GM21619 (cell line): ENCODE results near the gene ZNF446.
"Not testable (repeated sequence)": the region's sequence is repeated elsewhere in the genome, so short reads cannot be mapped to it uniquely, and the experiment has no call there.

Source experiments
- ATAC-seq: cut with Tn5 transposase; IDR thresholded peaks from one replicate; pipeline ENCODE4 v1.9.1; 2021; ENCODE audit not compliant: unreplicated experiment

The ZNF446 gene

DNA sequence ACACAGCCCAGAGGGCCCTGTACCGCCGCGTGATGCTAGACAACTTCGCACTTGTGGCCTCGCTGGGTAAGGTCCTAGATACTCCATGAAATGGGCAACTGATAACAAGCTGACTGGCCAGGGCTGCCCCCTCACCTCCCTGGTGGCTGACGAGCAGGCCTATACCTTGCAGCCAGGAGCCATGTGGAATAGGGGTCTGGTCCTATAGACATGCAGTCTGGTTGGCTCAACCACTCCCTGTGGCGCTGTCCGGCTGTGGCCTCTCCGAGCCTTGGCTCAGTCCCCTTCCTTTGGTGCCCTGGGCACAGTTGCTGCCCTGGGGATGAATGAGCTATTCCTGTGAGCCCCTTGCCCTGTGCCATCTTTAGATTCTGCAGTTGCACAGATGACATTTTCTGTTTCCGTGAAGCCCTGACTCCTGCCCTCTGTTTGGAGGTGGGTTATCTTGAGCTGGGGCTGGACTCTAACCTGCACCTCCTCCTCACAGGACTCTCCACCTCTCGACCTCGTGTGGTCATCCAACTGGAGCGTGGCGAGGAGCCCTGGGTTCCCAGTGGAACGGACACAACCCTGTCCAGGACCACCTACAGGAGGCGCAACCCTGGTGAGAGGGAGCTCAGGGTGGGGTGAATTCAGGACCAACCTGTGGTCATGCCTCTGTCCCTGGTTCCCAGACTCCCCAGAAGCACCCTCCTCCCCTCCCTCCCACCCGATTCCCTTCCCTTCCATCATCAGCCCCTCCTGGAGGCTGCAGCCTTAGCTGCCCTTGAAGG, 6.7 kb upstream of the ZNF446 start:
- no peak for ATAC-seq

DNA sequence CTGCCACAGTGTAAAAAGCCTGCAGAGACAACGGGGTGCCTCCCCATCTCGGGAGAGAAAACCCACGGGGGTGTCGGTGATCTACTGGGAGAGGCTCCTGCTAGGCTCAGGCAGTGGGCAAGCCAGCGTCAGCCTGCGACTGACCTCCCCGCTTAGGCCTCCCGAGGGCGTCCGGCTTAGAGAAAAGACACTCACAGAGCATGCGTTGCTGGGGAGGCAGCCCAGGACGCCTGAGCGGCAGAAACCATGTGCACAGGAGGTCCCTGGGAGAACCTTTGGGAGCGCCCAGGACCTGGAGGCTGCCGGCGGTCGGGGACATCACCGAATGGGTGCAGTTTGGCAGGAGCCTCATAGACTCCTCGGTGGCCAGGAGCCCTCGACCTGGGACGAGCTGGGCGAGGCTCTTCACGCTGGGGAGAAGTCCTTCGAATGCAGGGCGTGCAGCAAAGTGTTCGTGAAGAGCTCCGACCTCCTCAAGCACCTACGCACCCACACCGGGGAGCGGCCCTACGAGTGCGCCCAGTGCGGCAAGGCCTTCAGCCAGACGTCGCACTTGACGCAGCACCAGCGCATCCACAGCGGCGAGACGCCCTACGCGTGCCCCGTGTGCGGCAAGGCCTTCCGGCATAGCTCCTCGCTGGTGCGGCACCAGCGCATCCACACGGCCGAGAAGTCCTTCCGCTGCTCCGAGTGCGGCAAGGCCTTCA, 5.2 kb upstream of the ZNF446 start:
- not testable (repeated sequence) for ATAC-seq

DNA sequence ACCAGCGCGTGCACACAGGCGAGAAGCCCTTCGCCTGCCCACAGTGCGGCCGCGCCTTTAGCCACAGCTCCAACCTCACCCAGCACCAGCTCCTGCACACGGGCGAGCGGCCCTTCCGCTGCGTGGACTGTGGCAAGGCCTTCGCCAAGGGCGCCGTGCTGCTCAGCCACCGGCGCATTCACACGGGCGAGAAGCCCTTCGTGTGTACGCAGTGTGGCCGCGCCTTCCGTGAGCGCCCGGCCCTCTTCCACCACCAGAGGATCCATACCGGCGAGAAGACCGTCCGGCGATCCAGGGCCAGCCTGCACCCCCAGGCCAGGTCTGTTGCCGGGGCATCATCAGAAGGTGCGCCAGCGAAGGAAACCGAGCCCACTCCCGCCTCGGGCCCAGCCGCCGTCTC, 4.4 kb upstream of the ZNF446 start:
- ATAC-seq: no peak

DNA sequence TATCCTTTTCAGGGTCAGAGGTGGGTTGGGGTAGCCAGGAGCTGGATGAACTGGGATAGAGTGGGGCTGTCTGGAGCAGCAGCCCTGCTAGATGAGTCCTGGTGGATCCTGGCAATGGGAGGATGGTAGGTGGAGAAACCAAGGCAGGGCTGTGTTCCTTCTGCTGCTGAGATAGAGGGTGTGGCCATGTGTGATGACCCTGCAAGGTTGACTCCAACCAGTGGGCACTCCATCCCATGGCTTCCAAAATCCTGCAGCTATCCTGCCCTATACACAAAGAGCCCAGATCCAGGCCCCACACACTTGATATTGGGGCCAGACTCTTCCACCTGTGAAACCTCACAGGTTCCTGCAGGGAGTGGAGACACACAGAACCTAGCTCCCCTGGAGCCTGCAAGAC, 2.4 kb upstream of the ZNF446 start:
- no peak for ATAC-seq

DNA sequence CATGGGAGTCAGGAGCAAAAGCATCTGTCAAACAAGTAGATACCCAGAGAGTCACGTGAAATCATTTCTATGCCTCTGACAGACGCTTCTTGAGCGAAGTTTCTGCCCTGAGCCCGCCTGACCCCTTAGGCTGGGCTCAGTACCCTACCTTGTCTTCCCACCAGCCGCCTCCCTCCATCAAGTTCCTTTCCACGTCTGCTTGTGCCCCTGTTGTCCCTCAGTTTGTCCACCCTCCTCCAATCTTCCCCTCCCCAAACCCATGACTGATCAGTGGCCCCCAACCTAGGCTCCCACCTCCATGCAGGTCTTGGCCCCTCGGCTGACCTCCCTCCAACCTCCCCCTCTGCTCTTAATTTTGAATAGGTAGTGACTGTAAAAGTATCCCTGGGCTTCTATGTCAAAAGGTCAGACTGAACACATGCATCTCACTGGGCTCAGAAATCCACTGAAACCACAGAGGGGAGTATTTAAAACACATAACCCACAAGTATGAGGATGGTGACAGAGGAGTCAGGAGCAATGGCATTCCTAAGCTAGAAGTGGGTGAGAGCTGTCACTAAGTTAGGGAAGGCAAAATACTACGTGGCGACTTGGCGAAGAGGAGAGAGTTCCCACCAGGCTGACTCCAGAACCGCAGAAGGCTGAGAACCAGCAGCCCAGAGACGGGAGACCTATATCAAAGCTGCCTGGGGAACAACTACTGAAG, 1.7 kb upstream of the ZNF446 start:
- no peak for ATAC-seq

DNA sequence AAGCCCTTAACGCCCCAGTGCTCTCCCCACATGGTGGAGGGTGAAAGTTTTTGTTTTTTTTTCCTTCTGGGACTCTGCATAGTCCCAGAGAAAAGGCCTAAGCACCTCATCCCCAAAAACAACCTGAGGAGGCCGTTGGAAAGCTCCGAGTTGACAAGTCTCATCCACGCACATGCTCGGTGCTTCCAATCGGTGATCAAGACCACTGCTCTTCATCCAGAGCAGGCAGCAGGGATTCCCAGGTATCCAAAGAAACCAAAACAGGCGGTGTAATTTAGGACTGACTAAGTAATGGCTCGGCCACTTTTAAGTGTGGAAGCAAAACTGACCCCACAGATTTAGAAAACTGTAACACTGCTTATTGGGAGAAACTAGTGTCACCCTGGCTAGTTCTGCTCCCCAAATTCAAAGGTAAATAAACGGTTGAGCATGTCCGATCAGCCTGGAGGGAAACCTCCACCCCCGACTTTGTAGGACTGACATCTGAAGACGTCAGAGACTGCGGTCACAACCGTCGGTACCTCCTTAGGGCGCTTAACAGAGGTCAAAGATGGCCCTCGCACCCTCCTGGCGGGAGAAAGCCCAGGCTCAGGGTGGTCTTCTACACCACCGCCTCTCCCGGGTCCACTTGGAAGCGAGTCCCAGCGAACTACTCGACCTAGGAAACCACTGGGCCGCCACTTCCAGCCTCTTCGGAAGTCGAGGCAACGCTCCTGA, 997 bp upstream of the ZNF446 start:
- no peak for ATAC-seq

DNA sequence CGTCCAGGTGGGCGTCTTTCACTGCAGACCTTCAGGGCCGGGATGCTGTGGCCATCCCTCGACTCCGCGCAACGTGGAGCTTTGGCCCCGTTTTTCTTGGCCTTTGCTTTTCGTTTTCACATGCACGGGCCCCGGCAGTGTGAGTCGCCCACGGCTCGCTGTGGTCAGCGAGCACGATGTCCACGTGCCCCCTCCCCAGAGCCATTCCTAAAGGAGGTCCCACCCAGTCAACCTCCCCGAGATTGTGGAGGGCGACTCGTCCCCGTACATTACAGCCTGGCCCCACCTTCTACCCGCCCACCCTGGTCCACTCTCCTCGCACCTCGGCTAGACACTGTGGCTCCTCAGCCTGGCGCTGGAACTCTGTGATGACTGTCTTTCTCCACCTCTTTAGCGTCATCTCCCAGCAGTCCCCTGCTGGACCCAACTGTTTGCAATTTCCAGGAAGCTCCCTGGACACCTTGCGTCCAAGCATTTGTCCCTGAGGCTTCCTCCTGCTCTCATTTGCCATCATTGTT, 405 bp downstream of the ZNF446 start:
- ATAC-seq: peak; percentile 2

DNA sequence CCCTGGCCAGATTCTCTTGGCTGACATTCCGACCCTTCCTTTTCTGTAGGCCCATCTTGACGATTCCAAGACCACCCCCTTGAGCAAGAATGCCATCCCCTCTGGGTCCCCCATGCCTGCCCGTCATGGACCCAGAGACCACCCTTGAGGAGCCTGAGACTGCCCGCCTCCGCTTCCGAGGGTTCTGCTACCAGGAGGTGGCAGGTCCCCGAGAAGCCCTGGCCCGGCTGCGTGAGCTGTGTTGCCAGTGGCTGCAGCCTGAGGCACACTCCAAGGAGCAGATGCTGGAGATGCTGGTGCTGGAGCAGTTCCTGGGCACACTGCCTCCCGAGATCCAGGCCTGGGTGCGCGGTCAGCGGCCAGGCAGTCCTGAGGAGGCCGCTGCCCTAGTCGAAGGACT, 978 bp downstream of the ZNF446 start:
- no peak for ATAC-seq

DNA sequence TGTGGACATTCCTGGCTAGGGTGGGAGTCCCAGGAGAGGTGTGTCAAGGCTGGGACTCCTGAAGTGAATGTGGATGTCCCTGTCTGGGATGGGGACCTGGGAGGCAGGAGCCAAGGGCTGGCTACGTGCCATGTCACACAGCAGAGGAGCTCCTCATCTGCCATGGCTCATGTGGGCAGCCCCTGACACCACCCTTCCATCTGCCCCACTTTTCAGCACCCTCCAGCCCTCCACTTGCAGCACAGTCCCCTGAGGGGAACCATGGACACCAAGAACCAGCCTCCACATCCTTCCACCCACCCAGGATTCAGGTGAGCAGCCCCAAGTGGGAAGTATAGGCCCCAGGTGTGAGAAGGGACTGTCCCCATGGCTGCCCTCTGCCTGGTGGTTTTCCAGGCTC, 1.7 kb downstream of the ZNF446 start:
- no peak for ATAC-seq

DNA sequence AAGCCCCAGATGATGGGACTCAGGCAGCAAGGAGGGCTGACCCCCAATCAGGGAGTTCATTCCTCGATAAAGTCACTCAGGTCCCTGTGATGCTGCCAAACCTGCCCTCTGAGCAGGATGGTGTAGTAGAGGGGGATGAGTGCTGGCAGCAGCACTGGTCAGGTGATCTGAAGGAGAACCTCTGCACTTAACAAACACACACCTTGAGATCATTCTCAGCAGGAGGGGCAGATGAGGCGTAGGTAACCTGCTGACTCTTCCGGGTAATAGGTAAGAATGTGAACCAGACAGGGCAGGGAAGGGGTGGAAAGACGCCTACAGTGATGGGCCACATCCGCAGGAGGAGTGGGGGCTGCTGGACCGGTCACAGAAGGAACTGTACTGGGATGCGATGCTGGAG, 3.2 kb downstream of the ZNF446 start:
- no peak for ATAC-seq

DNA sequence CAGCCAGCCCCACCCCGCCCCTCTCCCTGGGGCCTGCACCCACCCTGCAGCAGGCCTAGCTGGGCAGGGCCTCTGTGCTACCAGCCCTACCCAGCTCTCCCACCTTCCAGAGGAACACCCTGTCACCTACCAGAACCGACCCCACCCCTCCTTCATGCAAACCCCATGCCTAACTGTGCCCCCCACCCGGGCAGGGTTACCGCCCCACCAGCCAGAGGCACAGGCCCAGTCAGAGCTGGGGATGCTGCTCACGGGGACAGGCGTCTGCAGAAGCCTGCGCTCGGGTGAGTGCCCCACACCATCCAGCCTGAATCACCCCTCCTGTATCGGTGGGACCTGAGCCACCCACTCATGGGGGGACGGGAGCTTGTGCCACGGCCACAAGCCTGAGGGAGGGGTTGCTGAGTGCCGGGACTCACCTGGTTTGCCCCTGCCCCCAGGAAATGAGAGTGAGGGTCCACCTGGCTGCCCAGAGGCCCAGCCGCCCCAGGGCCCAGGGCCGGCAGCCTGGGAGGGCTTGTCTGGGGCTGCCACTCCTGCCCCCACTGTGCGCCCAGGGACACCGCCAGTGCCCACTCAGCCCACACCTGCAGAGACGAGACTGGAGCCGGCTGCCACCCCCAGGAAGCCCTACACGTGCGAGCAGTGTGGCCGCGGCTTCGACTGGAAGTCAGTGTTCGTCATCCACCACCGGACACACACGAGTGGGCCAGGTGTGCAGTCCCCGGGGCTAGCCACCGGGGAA, 3.8 kb downstream of the ZNF446 start:
- no peak for ATAC-seq

DNA sequence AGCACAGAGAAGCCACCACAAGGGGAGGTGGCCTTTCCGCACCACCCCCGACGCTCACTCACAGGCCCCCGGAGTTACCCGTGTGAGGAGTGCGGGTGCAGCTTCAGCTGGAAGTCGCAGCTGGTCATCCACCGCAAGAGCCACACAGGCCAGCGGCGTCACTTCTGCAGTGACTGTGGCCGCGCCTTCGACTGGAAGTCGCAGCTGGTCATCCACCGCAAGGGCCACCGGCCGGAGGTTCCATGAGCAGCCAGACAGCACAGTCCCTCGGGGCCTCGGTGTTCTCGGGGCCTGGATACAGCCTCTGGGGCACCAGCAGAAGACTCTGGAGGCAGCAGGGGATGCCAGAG, 4.3 kb downstream of the ZNF446 start:
- ATAC-seq: no peak

DNA sequence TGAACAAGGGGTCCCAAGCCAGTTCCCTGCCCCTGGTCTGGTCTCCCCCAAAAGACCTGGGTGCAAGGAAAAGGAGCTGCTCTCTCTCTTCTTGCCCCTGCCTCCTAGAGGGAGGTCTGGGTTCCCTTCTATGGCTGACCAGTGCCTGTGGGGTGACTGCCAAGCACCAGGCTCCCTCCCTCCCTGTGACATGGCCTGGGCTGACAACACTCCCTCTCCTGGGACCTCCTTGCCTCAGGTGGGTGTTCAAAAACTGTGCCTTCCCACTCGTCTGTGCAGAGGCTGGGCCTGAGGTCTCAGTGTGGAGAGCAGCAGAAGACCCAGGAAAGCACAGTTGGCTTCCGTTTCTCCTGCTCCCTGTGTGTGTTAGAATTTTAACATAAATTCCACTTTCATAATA, 4.7 kb downstream of the ZNF446 start:
- ATAC-seq: no peak

DNA sequence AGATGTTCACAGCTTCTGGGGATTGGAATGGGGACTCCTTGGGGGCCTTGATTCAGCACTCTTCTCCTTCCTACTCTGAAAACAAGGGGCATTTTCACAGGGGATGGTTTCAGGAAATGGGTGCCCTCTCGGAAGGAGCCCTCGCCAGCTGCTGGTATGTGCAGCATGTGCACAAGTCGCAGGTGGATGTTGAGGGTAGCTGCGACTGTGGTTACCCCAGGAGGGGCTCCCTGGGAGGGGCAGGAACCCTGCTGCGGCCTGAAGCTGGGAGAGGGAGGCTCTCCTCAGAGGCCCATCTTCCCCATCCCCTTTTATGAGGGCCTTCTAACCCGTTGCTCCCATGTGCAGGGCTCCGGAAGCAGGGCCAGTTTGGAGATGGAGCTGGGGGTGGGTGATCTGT, 6.2 kb downstream of the ZNF446 start:
- no peak for ATAC-seq

DNA sequence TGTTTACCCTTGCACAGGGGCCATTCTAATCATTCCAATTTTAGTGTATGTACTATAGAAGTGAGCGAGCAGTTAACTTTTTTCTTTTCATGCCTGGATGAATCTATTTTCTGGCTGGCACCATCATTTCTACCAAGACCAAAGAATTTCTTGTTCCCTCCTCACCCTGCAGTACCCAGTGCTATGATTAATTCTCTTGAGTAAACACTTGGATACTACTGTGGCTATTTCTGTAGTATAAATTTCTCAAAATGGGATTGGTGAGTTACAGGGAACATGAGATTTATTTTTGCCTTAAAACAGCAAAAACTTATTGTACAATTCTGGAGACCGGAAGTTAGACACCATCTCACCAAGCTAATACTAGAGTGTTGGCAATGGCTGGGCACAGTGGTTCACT, 7.6 kb downstream of the ZNF446 start:
- no peak for ATAC-seq

DNA sequence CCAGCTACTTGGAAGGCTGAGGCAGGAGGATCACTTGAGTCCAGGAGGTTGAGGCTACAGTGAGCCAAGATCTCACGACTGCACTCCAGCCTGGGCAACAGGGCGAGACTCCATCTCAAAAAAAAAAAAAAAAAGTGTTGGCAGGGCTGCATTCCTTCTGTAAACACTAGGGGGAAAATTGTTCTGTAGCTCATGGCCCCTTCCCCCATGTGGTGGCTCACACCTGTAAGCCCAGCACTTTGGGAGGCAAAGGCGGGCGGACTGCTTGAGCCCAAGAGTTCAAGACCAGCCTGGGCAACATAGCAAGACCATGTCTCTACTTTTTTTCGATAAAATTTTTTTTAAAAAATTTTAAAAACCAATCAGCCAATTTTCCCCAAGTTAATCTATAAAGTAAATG, 8.2 kb downstream of the ZNF446 start:
- ATAC-seq: not testable (repeated sequence)

DNA sequence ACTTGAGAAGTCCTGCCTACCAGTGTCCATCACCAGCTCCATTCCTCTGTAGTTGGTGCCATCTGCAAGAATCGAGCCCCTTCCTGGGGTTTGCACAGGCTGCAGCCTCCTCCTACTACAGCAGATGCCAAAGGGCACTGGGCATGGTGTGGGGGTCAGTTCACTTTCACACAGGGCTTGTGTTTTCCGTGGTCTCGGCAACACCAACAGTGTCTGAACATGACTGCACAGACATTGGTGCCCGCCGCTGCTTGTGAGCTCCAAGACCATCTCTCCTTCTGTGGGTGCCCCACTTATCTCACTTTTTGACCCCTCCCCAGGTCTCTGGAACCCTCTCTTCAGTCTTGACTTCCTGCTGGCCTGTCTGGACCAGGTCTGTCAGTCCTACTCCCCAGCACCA, 15.2 kb downstream of the ZNF446 start:
- no peak for ATAC-seq

DNA sequence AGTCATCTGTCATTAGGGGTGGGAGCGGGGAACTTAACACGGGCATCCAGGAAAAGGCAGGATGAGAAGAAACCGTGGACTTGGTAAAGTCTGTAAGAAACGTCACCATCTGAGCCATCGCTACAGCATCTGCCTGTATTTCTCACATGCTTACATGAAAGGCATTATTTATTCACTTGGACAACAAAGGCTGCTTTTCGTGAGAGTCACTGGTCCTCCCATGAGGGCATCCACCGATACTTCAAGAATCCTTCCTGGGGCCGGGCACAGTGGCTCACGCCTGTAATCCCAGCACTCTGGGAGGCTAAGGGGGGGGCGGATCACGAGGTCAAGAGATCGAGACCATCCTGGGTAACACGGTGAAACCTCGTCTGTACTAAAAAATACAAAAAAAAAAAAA, 16.1 kb downstream of the ZNF446 start:
- ATAC-seq: no peak

DNA sequence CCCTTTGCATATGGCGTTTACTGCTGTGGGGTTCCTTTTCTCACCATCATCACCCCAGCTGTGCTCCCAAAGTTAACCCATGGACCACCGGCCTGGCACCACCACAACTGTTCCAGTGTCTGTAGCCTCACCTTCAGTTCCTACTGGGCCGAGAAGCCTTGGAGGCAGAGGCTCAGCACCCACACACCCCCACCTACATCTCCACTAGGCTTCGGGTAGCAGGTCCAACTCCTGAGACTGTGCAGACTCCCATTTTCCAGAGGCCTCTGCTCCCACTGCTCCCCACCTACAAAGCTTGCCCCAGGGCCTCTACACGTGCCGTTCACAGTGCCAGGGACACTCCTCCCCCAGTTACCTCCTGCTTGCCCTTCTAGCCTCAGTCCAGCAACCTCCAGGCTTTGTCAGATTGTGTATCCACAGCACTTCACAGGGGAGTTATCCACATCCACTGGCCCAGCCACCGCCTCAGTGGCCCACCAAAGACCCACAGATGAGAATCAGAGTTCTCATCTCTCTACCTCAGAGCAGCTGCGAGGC, 21.6 kb downstream of the ZNF446 start:
- no peak for ATAC-seq

DNA sequence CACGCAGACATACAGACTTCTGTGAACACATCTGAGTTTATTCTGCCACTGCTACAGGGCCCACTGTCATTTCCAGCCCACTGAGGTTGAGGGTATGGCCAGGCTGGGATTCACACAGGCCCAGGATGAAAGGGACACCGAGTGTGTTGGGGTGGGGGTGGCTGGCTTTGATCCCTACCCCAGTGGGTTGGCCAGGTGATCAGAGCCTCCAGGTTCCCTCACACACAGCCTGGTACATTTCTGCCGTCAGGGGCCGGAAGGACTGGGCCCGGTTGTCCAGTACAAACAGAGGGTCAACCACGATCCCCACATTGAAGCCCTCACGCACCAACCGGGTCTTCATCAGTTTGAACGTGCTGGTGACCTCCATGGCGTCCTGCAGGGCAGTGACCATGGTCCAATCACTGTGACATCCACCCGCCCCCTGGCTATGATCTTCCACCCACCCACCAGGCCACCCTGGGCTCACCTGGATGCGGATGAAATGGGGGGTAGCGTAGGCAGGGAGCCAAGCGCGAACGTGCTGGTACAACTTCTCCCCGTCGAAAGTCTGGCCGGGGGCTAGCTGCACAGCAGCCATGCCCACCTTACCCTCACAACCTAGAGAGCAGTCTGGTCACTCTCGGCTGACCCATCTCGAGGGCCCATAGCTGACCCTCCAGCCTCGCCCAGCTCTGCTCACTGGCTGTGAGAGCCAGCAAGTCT, 22.3 kb downstream of the ZNF446 start:
- ATAC-seq: no peak
